WTC11 (cell line): ENCODE measurements around the gene DALRD3. TPM values are rescaled to one million over a fixed set of nuclear protein-coding genes. Genes with fewer than 3 reads are reported as not detected.

Experiments
- ATAC-seq: fragments of 200-7000 bp; cut with Tn5 transposase; 2 replicates; pipeline ENCODE4 v1.10.0; 2021; ENCODE audit warnings: mild to moderate bottlenecking, moderate library complexity
- CTCF ChIA-PET: fragments of 300-600 bp; sonication (Branson Sonifier 250); formaldehyde crosslinking; loops from one replicate; lab custom pipeline; 2021; ENCODE audit warnings: antibody characterized with exemption; lab: Charles Lee
- POLR2A ChIA-PET: fragments of 350-600 bp; sonication (Branson Sonifier 250); formaldehyde crosslinking; loops from one replicate; lab custom pipeline; 2021; ENCODE audit warnings: antibody characterized with exemption; lab: Charles Lee
- DNase-seq: peaks from one replicate; pipeline ENCODE4 v3.0.0; 2021; ENCODE audit warnings: low spot score
- H3K27ac Mint-ChIP-seq: 2 replicates; pipeline ENCODE4 v1.8.0; 2021; ENCODE audit warnings: mixed read lengths
- H3K27me3 Mint-ChIP-seq: 2 replicates; pipeline ENCODE4 v1.8.0; 2021; ENCODE audit warnings: low read depth, mild to moderate bottlenecking, moderate library complexity, mixed read lengths
- H3K36me3 Mint-ChIP-seq: 2 replicates; pipeline ENCODE4 v1.8.0; 2021; ENCODE audit warnings: mixed read lengths
- H3K4me1 Mint-ChIP-seq: 2 replicates; pipeline ENCODE4 v1.8.0; 2022; ENCODE audit warnings: mixed read lengths
- H3K4me3 Mint-ChIP-seq: 2 replicates; pipeline ENCODE4 v1.8.0; 2021; ENCODE audit warnings: mild to moderate bottlenecking, moderate library complexity, mixed read lengths
- H3K9me3 Mint-ChIP-seq: 2 replicates; pipeline ENCODE4 v1.8.0; 2021; ENCODE audit warnings: mixed read lengths
- CREM ChIP-seq: sonication (generic); formaldehyde crosslinking; IDR thresholded peaks from 2 replicates; pipeline ENCODE4 v1.8.1; 2022; ENCODE audit warnings: mild to moderate bottlenecking, missing genetic modification reagents, moderate library complexity
- ESRRA ChIP-seq: sonication (generic); formaldehyde crosslinking; IDR thresholded peaks from 2 replicates; pipeline ENCODE4 v1.8.1; 2022; ENCODE audit warnings: mild to moderate bottlenecking, missing genetic modification reagents, borderline replicate concordance
- ETV6 ChIP-seq: sonication (generic); formaldehyde crosslinking; IDR thresholded peaks from 2 replicates; pipeline ENCODE4 v1.8.1; 2022; ENCODE audit warnings: mild to moderate bottlenecking, missing genetic modification reagents
- FOXP1 ChIP-seq: sonication (generic); formaldehyde crosslinking; IDR thresholded peaks from 2 replicates; pipeline ENCODE4 v1.8.0; 2022; ENCODE audit warnings: missing genetic modification reagents, mild to moderate bottlenecking, moderate library complexity, borderline replicate concordance
- GTF2I ChIP-seq: fragments of 250-450 bp; sonication (Bioruptor Pico); conservative IDR thresholded peaks from 2 replicates; pipeline ENCODE4 v1.4.0; 2021; ENCODE audit warnings: mild to moderate bottlenecking
- HMGXB4 ChIP-seq: sonication (generic); formaldehyde crosslinking; IDR thresholded peaks from 2 replicates; pipeline ENCODE4 v1.8.1; 2023; ENCODE audit warnings: mild to moderate bottlenecking, moderate library complexity, missing genetic modification reagents
- JAZF1 ChIP-seq: fragments of 250-450 bp; sonication (Bioruptor Pico); IDR thresholded peaks from 2 replicates; pipeline ENCODE4 v1.9.0; 2021; ENCODE audit warnings: moderate library complexity, mild to moderate bottlenecking, inconsistent platforms
- JUN ChIP-seq: sonication (generic); formaldehyde crosslinking; IDR thresholded peaks from 2 replicates; pipeline ENCODE4 v1.8.0; 2023; ENCODE audit warnings: mild to moderate bottlenecking, missing genetic modification reagents
- KAT7 ChIP-seq: sonication (generic); formaldehyde crosslinking; IDR thresholded peaks from 2 replicates; pipeline ENCODE4 v1.8.1; 2023; ENCODE audit warnings: missing genetic modification reagents, mild to moderate bottlenecking, borderline replicate concordance
- NR3C1 ChIP-seq: sonication (generic); formaldehyde crosslinking; conservative IDR thresholded peaks from 2 replicates; pipeline ENCODE4 v1.8.1; 2023; ENCODE audit warnings: low read depth, mild to moderate bottlenecking, missing genetic modification reagents
- OVOL2 ChIP-seq: fragments of 250-450 bp; sonication (Bioruptor Pico); IDR thresholded peaks from 2 replicates; pipeline ENCODE4 v1.9.0; 2021; ENCODE audit warnings: mild to moderate bottlenecking, borderline replicate concordance
- PREB ChIP-seq: sonication (generic); formaldehyde crosslinking; IDR thresholded peaks from 2 replicates; pipeline ENCODE4 v1.8.1; 2022; ENCODE audit warnings: mild to moderate bottlenecking, missing genetic modification reagents, moderate library complexity, borderline replicate concordance
- PRRX2 ChIP-seq: fragments of 250-450 bp; sonication (Bioruptor Pico); IDR thresholded peaks from 2 replicates; pipeline ENCODE4 v1.8.0; 2021; ENCODE audit warnings: mild to moderate bottlenecking
- SOX15 ChIP-seq: fragments of 250-450 bp; sonication (Bioruptor Pico); IDR thresholded peaks from 2 replicates; pipeline ENCODE4 v1.9.0; 2021; ENCODE audit warnings: mild to moderate bottlenecking
- TCF7 ChIP-seq: sonication (generic); formaldehyde crosslinking; IDR thresholded peaks from 2 replicates; pipeline ENCODE4 v1.8.0; 2022; ENCODE audit warnings: mild to moderate bottlenecking, low read depth, missing genetic modification reagents, moderate library complexity
- ZNF121 ChIP-seq: sonication (generic); formaldehyde crosslinking; IDR thresholded peaks from 2 replicates; pipeline ENCODE4 v1.8.0; 2023; ENCODE audit warnings: missing genetic modification reagents
- ZNF219 ChIP-seq: sonication (generic); formaldehyde crosslinking; IDR thresholded peaks from 2 replicates; pipeline ENCODE4 v1.8.0; 2023; ENCODE audit warnings: missing genetic modification reagents, mild to moderate bottlenecking, borderline replicate concordance
- ZNF263 ChIP-seq: sonication (generic); formaldehyde crosslinking; IDR thresholded peaks from 2 replicates; pipeline ENCODE4 v1.8.1; 2022; ENCODE audit warnings: low read depth, mild to moderate bottlenecking, moderate library complexity, missing genetic modification reagents
- ZNF416 ChIP-seq: fragments of 250-450 bp; sonication (Bioruptor Pico); IDR thresholded peaks from 2 replicates; pipeline ENCODE4 v1.9.0; 2021; ENCODE audit warnings: mild to moderate bottlenecking, inconsistent platforms
- ZNF423 ChIP-seq: fragments of 250-450 bp; sonication (Bioruptor Pico); IDR thresholded peaks from 2 replicates; pipeline ENCODE4 v2.1.2; 2022; ENCODE audit warnings: mild to moderate bottlenecking, moderate library complexity
- ZNF671 ChIP-seq: fragments of 250-450 bp; sonication (Bioruptor Pico); IDR thresholded peaks from 2 replicates; pipeline ENCODE4 v1.8.0; 2021; ENCODE audit warnings: mild to moderate bottlenecking
- total RNA-seq: library from RNA; stranded (reverse); gene quantifications from 3 replicates; pipeline ENCODE4 v1.2.3, GENCODE V29; 2021
- TF ChIP-seq, protein P1 (sequence below): sonication (generic); formaldehyde crosslinking; IDR thresholded peaks from 2 replicates; pipeline ENCODE4 v1.8.0; 2022; ENCODE audit warnings: mild to moderate bottlenecking, missing genetic modification reagents
- TF ChIP-seq, protein P2 (sequence below): fragments of 250-450 bp; sonication (Bioruptor Pico); IDR thresholded peaks from 2 replicates; pipeline ENCODE4 v1.9.0; 2021; ENCODE audit warnings: moderate library complexity, mild to moderate bottlenecking, inconsistent platforms, borderline replicate concordance
- TF ChIP-seq, protein P3 (sequence below): sonication (generic); formaldehyde crosslinking; IDR thresholded peaks from 2 replicates; pipeline ENCODE4 v1.8.0; 2023; ENCODE audit warnings: mild to moderate bottlenecking, missing genetic modification reagents
- TF ChIP-seq, protein P4 (sequence below): fragments of 250-450 bp; sonication (Bioruptor Pico); IDR thresholded peaks from 2 replicates; pipeline ENCODE4 v1.8.0; 2021; ENCODE audit warnings: mild to moderate bottlenecking

Gene DALRD3
- total RNA-seq, 1 experiment from 2014 or later, result 41.4 TPM

DNA sequence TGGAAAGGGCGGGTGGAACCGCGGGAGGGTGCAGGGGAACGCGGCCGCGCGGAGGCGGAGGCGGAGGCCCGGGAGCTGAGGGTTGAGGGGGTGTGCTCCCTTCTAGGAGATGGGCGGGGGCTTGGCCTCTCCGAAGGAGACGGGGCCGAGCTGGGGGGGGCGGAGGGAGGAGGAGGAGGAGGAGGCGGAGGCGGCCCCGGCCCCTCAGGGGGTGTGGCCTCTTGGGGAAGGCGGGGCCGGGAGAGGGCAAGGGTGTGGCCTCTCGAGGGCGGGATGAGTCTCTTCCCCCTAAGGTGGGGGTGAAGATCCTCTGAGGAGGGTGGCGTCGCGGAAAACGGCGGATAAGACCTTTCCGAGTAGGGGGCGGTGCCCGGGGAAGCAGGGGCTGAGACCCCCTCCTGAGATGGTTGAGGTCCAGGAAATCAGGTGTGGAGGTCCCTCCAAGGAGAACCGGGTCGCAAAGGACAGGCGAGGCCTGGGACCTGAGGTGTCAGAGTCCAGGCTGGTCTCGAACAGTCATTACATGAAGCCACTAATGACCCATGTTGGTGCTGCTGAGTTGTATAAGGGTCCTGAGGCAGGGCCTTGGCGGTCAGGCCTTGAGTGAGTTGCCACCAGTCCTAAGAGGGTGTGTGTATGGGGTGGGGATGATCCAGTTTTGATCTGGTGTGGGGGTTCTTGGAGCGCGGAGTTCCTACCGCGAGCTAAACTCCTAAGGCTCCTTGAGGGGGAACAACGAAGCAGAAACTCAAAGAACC lies 10.4 kb downstream of the DALRD3 start:
- peaks cover 20% of the 10 kb centered on the region for H3K36me3 Mint-ChIP-seq
- ATAC-seq, result peak; percentile 75
- H3K4me3 Mint-ChIP-seq, result peak overlapping the region; percentile 99
- peaks cover 15% of the 10 kb centered on the region for H3K4me1 Mint-ChIP-seq
- CTCF ChIA-PET, result interaction anchor here (0.5 to 9.3 kb wide), 15 partner anchors 10 to 1395 kb away, joined by 3 to 124 read pairs (median 6); partner anchors contain the start of genes ARIH2, CELSR3, DALRD3 and NCKIPSD
- TF ChIP-seq ZNF219 (CRISPR knock-in tag), result no peak
- no peak for TF ChIP-seq ETV6
- TF ChIP-seq ZNF121 (CRISPR knock-in tag), result no peak
- TF ChIP-seq HMGXB4, result peak; percentile 4; the same call in 1 of the 2 replicates
- TF ChIP-seq JUN (CRISPR knock-in tag), result no peak
- TF ChIP-seq KAT7, result no peak
- 0 out of 2 replicates have a peak, but pooled peaks have one; percentile 1 for TF ChIP-seq ZNF671 (CRISPR knock-in tag)
- TF ChIP-seq NR3C1 (CRISPR knock-in tag), result no peak
- TF ChIP-seq OVOL2, result no peak
- TF ChIP-seq, protein P1, sequence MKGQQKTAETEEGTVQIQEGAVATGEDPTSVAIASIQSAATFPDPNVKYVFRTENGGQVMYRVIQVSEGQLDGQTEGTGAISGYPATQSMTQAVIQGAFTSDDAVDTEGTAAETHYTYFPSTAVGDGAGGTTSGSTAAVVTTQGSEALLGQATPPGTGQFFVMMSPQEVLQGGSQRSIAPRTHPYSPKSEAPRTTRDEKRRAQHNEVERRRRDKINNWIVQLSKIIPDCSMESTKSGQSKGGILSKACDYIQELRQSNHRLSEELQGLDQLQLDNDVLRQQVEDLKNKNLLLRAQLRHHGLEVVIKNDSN (CRISPR knock-in tag), result no peak
- no peak; the same call in 1 of the 2 replicates for TF ChIP-seq ZNF263 (CRISPR knock-in tag)
- TF ChIP-seq JAZF1 (CRISPR knock-in tag), result no peak
- TF ChIP-seq FOXP1, result no peak
- no peak for TF ChIP-seq PREB
- TF ChIP-seq PRRX2 (CRISPR knock-in tag), result no peak
- TF ChIP-seq, protein P2, sequence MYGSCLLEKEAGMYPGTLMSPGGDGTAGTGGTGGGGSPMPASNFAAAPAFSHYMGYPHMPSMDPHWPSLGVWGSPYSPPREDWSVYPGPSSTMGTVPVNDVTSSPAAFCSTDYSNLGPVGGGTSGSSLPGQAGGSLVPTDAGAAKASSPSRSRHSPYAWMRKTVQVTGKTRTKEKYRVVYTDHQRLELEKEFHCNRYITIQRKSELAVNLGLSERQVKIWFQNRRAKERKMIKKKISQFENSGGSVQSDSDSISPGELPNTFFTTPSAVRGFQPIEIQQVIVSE (CRISPR knock-in tag), result no peak
- TF ChIP-seq, protein P3, sequence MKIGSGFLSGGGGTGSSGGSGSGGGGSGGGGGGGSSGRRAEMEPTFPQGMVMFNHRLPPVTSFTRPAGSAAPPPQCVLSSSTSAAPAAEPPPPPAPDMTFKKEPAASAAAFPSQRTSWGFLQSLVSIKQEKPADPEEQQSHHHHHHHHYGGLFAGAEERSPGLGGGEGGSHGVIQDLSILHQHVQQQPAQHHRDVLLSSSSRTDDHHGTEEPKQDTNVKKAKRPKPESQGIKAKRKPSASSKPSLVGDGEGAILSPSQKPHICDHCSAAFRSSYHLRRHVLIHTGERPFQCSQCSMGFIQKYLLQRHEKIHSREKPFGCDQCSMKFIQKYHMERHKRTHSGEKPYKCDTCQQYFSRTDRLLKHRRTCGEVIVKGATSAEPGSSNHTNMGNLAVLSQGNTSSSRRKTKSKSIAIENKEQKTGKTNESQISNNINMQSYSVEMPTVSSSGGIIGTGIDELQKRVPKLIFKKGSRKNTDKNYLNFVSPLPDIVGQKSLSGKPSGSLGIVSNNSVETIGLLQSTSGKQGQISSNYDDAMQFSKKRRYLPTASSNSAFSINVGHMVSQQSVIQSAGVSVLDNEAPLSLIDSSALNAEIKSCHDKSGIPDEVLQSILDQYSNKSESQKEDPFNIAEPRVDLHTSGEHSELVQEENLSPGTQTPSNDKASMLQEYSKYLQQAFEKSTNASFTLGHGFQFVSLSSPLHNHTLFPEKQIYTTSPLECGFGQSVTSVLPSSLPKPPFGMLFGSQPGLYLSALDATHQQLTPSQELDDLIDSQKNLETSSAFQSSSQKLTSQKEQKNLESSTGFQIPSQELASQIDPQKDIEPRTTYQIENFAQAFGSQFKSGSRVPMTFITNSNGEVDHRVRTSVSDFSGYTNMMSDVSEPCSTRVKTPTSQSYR (CRISPR knock-in tag), result no peak
- TF ChIP-seq CREM (CRISPR knock-in tag), result no peak; the same call in 1 of the 2 replicates
- no peak for TF ChIP-seq SOX15 (CRISPR knock-in tag)
- no peak for TF ChIP-seq ESRRA (CRISPR knock-in tag)
- TF ChIP-seq ZNF416, result peak; percentile 39; the same call in 1 of the 2 replicates
- TF ChIP-seq GTF2I (CRISPR knock-in tag), result no peak
- TF ChIP-seq ZNF423 (CRISPR knock-in tag), result no peak
- no peak for TF ChIP-seq TCF7 (CRISPR knock-in tag)
- TF ChIP-seq, protein P4, sequence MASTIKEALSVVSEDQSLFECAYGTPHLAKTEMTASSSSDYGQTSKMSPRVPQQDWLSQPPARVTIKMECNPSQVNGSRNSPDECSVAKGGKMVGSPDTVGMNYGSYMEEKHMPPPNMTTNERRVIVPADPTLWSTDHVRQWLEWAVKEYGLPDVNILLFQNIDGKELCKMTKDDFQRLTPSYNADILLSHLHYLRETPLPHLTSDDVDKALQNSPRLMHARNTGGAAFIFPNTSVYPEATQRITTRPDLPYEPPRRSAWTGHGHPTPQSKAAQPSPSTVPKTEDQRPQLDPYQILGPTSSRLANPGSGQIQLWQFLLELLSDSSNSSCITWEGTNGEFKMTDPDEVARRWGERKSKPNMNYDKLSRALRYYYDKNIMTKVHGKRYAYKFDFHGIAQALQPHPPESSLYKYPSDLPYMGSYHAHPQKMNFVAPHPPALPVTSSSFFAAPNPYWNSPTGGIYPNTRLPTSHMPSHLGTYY (CRISPR knock-in tag), result peak; percentile 79
- TF ChIP-seq, all 79 proteins: peak for 4
- POLR2A ChIA-PET, result interaction anchor here (0.9 to 4.6 kb wide), 14 partner anchors 10 to 462 kb away, joined by 3 to 81 read pairs (median 5); partner anchors contain the start of genes CELSR3, DAG1, DALRD3 and NDUFAF3
- DNase-seq, result peak; percentile 95
- no peaks in the 10 kb centered on the region for H3K9me3 Mint-ChIP-seq
- H3K27ac Mint-ChIP-seq, result peak overlapping the region; percentile 100
- H3K27me3 Mint-ChIP-seq, result no peaks in the 10 kb centered on the region
